AG04450 (cell line): Measurements from ENCODE around the gene CLTB. TPM values are rescaled to one million over a fixed set of nuclear protein-coding genes. Genes with fewer than 3 reads are reported as not detected.
"Not testable (repeated sequence)": the region's sequence is repeated elsewhere in the genome, so short reads cannot be mapped to it uniquely, and the experiment has no call there.

Experiments
- CTCF ChIA-PET: fragments of 300-600, 350-600 bp; formaldehyde crosslinking; extraction: SDS; loops from one replicate; lab custom pipeline; 2022; ENCODE audit warnings: antibody characterized with exemption, inconsistent platforms; lab: Charles Lee
- POLR2A ChIA-PET: fragments of 350-600 bp; formaldehyde crosslinking; extraction: SDS; loops from one replicate; lab custom pipeline; 2021; ENCODE audit warnings: antibody characterized with exemption, inconsistent platforms; lab: Yijun Ruan, JAX
- DNase-seq: peaks from one replicate; pipeline ENCODE4 v3.0.0-alpha.2; 2011; ENCODE audit warnings: low read depth, low spot score
- H3K27ac ChIP-seq: one replicate; pipeline ENCODE4 v1.5.1; 2012; ENCODE audit warnings: low read depth, low read length, control low read depth
- H3K27me3 ChIP-seq: one replicate; pipeline ENCODE4 v1.6.0; 2012; ENCODE audit warnings: low read length; ENCODE audit not compliant: control insufficient read depth, insufficient read depth
- H3K4me3 ChIP-seq: 2 replicates; pipeline ENCODE4 v1.5.1; 2011; ENCODE audit warnings: mild to moderate bottlenecking, low read depth, low read length, control low read depth
- H3K9me3 ChIP-seq: 2 replicates; pipeline ENCODE4 v1.5.1; 2012; ENCODE audit warnings: low read length; ENCODE audit not compliant: control insufficient read depth, insufficient read depth
- CTCF ChIP-seq: IDR thresholded peaks from 2 replicates; pipeline ENCODE4 v1.5.1; 2011; ENCODE audit warnings: low read depth, low read length, control low read depth, inconsistent platforms
- polyA plus RNA-seq: library from polyadenylated mRNA; depleted of rRNA; stranded (reverse); fragments of >200 nt; gene quantifications from 2 replicates; pipeline ENCODE4 v1.2.3, GENCODE V29; 2011

The CLTB gene
- polyA plus RNA-seq, 1 experiment, result 66.2 TPM

- H3K9me3 ChIP-seq, result no peaks in the 10 kb centered on the region; the same call in 1 of the 2 replicates
- H3K27ac ChIP-seq, result no peak overlapping the region
- no peak for DNase-seq
- H3K27me3 ChIP-seq, result no peaks in the 10 kb centered on the region
- no peak for TF ChIP-seq CTCF
- POLR2A ChIA-PET, result interaction anchor here (1.1 kb wide), 1 partner anchor 23 kb away, joined by 3 read pairs; no protein-coding TSS in a partner anchor
- H3K4me3 ChIP-seq, result no peak overlapping the region
- CTCF ChIA-PET, result interaction anchor here (0.9 kb wide), 1 partner anchor 683 kb away, joined by 3 read pairs; no protein-coding TSS in a partner anchor
Observed at GRCh38 chr5:176412517-176413254, 3.7 kb downstream of the CLTB start.

DNA sequence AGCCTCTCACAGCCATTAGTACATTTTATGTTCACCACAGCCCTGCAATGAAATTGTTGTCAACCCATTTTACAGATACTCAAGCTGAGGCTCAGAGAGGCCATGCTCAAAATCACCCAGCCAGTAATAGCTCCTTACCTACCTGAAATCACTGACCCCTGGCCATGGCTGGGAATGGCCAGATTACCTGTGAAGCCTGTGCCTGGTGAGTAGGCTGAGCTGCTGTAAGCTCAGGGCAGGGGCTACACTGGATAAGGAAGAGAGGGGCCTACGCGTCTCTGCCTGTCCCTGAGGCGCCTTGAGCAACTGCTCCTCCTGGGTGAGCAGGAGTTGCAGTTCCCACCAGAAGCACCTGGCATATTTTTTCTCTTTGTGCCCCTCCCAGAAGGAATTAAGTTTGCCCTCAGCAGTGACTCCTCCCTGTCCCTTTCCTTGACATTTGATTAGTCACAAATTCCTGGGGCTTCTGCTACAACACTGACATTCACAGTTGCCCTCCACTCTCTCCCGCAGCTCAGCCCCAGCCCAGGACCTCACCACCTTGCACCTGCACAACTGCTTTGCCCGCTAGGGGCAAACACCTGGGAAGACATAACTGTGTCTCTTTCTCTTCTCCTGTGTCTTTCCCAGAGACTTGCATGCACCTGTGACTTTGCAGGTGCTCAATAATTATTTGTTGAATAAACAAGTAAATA is 5.7 kb downstream of the CLTB start:
- ChIA-PET CTCF (interaction anchor here (3.4 kb wide), 1 partner anchor 37 kb away, joined by 22 read pairs; the partner anchor contains the start of gene FAF2), POLR2A (no interaction called here)
- no peak for TF ChIP-seq CTCF
- Histone ChIP-seq H3K27ac (no peak overlapping the region), H3K4me3 (no peak overlapping the region), H3K9me3 (no peaks in the 10 kb centered on the region; the same call in 1 of the 2 replicates), H3K27me3 (no peaks in the 10 kb centered on the region)
- DNase-seq, result no peak

DNA sequence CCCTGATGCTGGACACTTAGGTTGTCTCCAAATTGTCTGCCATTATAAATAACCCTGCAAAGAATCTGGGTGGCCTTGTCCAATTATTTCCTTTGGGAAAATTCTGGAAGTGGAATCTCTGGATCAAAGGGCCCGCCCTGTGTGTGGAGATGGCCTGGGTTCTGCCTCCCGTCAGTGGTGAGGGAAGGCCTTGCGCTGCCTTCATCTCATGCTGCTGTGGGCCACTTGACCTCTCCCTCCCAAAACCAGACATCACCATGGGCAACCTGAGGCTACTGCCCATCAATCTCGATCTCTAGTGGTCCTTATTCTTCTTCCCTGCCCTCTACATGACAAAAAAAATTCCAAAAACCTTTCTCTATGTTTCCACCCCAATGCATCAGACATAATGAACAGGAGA is 6.6 kb downstream of the CLTB start:
- ChIA-PET CTCF (interaction anchor here (3.4 kb wide), 1 partner anchor 38 kb away, joined by 22 read pairs; the partner anchor contains the start of gene FAF2), POLR2A (no interaction called here)
- DNase-seq, result no peak
- no peaks in the 10 kb centered on the region; the same call in 1 of the 2 replicates for H3K9me3 ChIP-seq
- H3K4me3 ChIP-seq, result no peak overlapping the region
- H3K27me3 ChIP-seq, result no peaks in the 10 kb centered on the region
- no peak overlapping the region for H3K27ac ChIP-seq
- TF ChIP-seq CTCF, result no peak

DNA sequence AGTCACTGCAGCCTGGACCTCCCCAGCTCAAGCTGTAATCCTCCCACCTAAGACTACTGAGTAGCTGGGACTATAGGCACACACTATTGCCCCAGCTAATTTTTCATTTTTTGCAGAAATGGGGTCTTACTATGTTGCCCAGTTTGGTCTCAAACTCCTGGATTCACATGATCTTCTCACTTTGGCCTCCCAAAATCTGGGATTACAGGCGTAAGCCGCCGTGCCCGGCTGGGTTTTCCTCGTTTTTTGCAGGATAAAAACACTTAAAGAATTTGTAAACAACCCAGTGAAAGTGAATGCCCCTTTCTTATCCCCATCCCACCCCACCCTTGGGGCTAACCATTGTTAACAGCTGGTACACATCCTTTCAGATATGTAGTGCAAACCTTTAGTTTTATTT is 7.7 kb downstream of the CLTB start:
- no peak for TF ChIP-seq CTCF
- POLR2A ChIA-PET, result no interaction called here
- H3K27me3 ChIP-seq, result no peaks in the 10 kb centered on the region
- H3K9me3 ChIP-seq, result no peaks in the 10 kb centered on the region; the same call in 1 of the 2 replicates
- CTCF ChIA-PET, result interaction anchor here (0.5 to 3.4 kb wide), 4 partner anchors 8 to 1763 kb away, joined by 3 to 22 read pairs (median 6); partner anchors contain the start of gene FAF2
- H3K4me3 ChIP-seq, result no peak overlapping the region
- H3K27ac ChIP-seq, result no peak overlapping the region
- no peak for DNase-seq

GRCh38 chr5:176408252-176408573 is 8.1 kb downstream of the CLTB start:
- CTCF ChIA-PET, result interaction anchor here (1.0 to 3.4 kb wide), 2 partner anchors 9 to 40 kb away, joined by 3 to 22 read pairs; partner anchors contain the start of gene FAF2
- H3K27me3 ChIP-seq, H3K27ac ChIP-seq, POLR2A ChIA-PET, H3K9me3 ChIP-seq, DNase-seq, H3K4me3 ChIP-seq: not testable (repeated sequence)
